CD4-positive, alpha-beta T cell treated with Interferon gamma for 1 hour (primary cell): Measurements from ENCODE around the gene MAP4.
"Not testable (repeated sequence)": the region's sequence is repeated elsewhere in the genome, so short reads cannot be mapped to it uniquely, and the experiment has no call there.

Experiments used
- DNase-seq: peaks from one replicate; pipeline ENCODE4 v3.0.0-alpha.2; 2020

The MAP4 gene

DNA sequence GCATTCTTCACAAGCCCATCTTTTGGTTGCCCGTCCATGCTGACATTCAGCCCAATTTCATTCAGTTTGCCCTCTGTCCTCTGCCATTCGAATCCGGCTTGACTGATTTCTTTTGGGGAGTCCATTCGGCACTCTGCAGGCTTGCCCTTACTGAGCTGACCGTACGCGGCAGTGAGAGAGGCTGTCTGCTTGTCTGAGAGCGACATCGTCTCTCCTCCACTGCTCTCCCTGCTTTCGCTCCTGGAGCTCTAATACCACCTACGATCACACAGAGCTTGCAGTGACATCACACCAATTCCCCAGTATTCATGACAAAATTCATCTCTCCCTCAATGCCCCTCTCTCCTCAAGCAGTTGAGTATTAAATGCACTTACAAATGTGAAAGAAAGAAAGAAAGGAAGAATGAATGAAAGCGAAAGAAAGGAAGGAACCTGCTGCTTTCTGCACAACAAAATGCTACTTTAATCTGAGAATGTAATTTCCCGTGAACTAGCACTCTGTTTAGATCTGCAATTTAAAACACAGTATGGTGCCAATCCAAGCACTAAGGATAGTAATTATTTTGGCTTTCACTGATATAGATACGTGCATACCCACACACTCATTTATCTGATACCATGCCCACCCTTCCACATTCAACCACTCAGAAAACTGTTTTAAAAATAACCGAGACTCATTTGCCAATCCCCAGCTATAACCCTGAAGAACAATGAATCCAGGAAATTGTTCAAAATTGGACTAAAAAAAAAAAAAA, 123.8 kb downstream of the MAP4 start:
- DNase-seq: no peak

DNA sequence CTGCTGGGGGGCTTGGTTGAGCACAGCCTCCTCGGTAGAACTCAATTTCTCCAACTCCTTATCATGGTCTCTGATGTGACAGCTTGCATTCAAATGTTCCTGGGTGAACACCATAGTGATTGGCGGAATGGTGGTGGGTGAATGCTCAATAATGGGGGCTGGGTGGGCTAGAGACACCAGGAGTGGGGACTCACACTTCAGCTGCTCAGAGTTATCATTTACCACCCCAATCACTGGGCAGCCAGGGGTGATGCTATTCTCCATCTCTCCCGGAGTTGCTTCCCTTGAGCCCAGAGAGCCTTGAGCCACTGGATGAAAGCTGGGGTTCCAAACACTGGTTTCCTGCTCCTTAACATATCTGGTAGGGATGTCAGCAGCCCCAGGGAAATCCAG, 124.6 kb downstream of the MAP4 start:
- no peak for DNase-seq

GRCh38 chr3:47890828-47891612, 125.2 kb downstream of the MAP4 start:
- no peak for DNase-seq

GRCh38 chr3:47890126-47890827, 125.9 kb downstream of the MAP4 start:
- DNase-seq: no peak

- no peak for DNase-seq
Measured at GRCh38 chr3:47888986-47889757, 127.0 kb downstream of the MAP4 start.

DNA sequence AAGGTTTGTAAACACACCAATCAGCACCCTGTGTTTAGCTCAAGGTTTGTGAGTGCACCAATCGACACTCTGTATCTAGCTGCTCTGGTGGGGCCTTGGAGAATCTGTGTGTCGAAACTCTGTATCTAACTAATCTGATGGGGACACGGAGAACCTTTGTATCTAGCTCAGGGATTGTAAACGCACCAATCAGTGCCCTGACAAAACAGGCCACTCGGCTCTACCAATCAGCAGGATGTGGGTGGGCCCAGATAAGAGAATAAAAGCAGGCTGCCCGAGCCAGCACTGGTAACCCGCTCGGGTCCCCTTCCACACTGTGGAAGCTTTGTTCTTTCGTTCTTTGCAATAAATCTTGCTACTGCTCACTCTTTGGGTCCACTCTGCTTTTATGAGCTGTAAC, 128.2 kb downstream of the MAP4 start:
- not testable (repeated sequence) for DNase-seq

DNA sequence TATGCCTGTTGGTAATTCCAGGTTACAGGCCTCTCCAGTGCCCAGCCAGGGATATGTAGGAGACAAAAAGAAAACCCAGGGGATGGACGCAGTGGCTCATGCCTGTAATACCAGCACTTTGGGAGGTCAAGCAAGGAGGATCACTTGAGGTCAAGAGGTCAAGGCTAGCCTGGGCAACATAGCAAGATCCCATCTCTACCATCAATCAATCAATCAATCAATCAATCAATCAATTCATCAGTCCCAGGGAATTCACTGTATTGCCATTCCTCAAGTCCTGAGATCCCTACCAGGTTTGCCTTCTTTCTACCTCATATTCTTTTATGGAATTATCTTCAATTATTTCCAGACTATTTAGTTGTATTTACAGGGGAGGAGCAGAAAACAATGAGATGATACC, 131.0 kb downstream of the MAP4 start:
- no peak for DNase-seq

- DNase-seq: no peak
Measured at GRCh38 chr3:47884603-47885002, 131.6 kb downstream of the MAP4 start.

DNA sequence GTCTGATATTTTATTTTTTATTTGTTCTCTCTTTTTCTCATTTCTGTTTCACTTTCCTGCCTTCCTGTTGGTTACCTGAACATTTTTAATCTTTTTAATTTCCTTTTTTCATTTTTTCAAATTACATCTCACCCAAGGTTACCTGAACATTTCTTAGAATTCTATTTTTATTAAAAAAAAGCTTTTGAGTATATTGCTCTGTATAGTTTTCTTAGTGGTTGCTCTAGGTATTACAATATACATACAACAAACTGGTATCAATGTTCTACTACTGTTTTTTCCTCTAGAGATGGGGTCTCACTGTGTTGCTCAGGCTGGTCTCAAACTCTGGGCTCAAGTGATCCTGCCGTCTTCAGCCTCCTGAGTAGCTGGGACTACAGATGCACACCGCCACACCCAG, 133.9 kb downstream of the MAP4 start:
- no peak for DNase-seq

DNA sequence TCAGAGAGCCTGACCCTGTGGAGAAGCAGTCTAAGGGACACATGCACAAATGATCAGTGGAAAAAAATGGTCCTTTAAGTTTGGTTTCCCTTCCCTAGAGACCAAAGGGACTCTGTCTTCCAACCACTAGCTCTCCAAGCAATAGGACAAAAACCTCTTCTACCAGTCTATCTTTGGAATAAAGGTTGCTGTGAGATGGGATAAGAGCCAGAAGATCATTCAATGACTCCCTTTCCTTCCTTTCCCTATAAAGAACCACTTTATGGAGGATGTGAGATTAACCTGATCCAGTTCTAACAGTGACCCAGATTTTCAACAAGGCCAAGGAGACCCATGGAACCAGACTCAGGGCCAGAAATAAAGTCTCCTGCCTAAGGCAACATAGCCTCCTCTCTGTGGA, 138.5 kb downstream of the MAP4 start:
- no peak for DNase-seq

- no peak for DNase-seq
Measured at GRCh38 chr3:47877290-47877689, 138.9 kb downstream of the MAP4 start.

- no peak for DNase-seq
Measured at GRCh38 chr3:47874913-47875312, 141.3 kb downstream of the MAP4 start.

DNA sequence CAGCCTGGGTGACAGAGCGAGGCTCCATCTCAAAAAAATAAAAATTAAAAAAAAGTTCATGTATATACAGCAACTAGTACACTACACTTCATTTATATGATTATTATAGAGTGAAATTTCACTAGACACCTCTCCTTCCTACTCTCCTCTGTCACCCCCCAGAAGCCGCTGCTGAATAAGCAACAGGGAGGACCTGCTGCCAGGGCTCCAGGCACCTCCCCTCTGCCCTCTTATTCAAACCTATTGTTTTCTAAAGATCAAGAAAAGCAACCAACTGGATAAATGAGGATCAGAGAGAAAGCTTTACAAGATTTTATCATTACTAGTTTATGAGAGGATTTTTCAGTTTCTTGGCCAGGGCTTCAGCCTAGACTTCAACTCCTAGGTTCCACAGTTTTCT, 141.8 kb downstream of the MAP4 start:
- no peak for DNase-seq

DNA sequence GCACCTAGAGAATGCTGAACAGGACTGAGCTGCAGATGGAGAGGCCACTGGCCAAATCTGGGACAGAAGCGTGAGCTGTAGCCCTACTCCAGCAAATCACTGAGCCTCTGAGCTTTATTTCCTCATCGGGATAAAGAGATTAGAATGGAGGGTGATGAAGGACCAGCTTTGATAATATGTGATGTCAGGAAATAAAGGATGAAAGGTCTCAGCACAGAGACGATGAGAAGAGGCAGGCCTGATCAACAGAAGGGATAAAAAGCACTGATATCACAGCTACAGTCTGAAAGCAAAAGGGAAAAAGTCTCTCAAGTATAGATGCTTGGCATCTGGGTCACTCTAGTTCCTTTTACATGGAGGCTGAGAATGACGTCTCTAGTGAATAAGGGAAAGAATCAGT, 143.3 kb downstream of the MAP4 start:
- no peak for DNase-seq

DNA sequence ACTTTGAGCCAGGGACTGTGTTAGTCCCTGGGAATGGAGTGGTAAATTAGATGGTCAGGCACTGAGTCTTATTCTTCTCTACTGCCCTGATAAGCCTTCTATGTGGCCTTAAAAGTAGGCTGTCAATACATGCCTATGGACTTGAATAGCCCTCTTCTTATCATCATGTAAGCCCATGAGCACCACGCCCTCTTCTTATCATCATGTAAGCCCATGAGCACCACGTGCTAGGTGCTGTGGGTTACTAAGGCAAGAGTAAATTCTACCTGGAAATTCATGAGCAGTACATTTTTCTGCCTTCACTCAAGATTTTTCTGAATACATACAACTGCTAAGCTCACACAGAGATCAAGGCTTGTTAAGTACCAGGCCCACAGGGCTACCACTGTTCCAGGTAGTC, 144.8 kb downstream of the MAP4 start:
- no peak for DNase-seq

DNA sequence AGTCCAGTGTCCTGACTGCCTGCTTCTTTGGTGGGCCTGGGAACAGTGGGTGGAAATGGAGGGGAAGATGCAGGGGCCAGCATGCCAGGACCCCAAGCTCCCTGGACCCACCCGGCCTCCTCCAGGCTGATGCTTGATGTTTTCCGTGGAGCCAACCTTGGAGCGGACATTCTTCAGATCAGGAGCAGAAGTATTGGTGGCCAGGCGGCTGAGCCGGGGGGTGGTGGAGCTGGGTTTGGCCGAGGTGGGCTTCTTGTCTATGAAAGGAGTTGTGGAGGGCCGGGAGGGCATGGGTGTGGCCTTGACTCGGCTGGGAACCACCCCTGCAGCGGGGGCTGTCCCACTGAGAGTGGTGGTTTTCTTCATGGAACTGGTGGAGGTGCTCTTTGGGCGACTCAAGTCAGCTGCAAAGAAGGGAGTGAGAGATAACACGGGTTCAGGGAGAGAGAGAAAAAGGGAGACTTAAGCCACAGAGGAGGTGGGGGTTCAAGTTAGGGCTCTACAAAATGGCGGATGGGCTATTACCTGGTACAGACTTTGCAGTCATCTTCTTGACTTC, 145.4 kb downstream of the MAP4 start:
- no peak for DNase-seq

DNA sequence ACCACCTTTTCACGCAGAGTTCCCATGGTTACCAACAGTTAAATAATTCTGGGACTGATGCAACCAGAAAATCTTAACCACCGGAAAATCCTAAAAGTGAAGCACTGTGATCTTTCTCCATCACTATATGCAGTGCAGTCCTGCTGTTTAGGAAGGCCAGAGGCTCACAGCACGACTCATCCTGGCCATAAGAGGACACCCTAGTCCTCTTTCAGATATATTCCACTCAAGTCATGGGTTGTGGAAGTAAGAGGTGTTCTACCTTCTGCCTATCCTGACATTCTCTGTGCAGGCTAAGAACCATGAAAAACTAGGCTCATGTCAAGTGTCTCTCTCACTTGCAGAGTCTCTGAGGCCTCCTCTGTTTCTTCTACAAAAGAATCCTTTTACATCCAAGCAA, 146.1 kb downstream of the MAP4 start:
- DNase-seq: no peak

DNA sequence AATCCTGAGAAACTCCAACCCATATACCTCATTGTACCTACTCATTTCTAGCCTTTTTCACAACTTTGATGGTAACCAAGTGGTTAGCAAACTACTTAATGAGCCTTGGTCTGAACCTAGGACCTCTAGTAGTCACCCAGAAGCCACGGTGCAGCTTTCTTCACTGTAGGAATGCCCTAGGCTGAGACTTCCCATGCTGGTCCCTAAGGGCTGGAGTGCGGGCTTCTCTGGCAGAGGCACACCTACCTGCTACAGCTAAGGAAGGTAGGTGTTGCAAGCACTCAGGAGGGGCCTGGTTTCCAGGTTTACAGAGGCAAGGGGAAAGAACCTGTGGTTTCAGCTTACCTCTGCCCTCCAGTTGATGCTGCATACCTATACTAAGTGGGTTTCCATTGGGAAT, 147.9 kb downstream of the MAP4 start:
- no peak for DNase-seq

- DNase-seq: no peak
Measured at GRCh38 chr3:47867451-47868044, 148.7 kb downstream of the MAP4 start.

GRCh38 chr3:47865192-47865591, 151.0 kb downstream of the MAP4 start:
- DNase-seq: no peak

DNA sequence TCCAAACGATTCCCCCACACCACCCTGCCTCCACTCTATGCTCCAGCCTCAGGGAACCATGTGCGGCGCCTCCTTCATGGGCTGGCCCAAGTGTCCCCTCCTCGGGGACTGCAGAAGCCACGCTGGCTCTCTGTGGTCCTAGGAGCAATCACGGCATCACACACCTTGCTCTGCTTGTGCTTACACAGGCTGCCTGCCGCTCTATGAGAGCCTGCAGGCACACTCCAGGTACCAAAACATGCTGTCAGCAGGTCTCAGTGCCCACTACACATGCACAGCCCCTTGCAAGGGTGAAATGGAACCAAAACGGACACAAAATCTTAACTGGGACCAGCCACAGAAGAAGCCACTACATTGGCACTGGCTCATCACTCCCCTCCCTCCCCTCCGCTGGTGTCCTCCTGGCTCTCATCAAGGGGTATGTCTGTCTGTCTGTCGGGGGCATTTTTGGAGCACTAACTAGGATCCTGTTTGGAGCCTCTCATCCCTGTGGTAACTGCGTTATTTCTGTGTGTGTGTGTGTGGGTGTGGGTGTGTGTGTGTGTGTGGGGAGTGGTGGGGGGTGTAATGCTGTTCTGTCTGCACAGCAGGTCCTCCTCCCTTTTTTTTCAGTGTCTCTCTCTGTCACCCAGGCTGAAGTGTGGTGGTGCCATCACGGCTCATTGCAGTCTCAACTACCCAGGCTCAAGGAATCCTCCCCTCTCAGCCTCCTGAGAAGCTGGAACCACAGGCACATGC, 152.7 kb downstream of the MAP4 start:
- no peak for DNase-seq
